SHP77 (cell line): Measurements from ENCODE around the gene CRYGD.
A peak's percentile ranks its signal among the peaks of the same experiment; 100 is the strongest.
"Not testable (repeated sequence)": the region's sequence is repeated elsewhere in the genome, so short reads cannot be mapped to it uniquely, and the experiment has no call there.

Experiments
- DNase-seq, 2 experiments: peaks; one replicate each; lab custom pipeline; 2025; lab: John Stamatoyannopoulos, UW

Gene CRYGD

DNA sequence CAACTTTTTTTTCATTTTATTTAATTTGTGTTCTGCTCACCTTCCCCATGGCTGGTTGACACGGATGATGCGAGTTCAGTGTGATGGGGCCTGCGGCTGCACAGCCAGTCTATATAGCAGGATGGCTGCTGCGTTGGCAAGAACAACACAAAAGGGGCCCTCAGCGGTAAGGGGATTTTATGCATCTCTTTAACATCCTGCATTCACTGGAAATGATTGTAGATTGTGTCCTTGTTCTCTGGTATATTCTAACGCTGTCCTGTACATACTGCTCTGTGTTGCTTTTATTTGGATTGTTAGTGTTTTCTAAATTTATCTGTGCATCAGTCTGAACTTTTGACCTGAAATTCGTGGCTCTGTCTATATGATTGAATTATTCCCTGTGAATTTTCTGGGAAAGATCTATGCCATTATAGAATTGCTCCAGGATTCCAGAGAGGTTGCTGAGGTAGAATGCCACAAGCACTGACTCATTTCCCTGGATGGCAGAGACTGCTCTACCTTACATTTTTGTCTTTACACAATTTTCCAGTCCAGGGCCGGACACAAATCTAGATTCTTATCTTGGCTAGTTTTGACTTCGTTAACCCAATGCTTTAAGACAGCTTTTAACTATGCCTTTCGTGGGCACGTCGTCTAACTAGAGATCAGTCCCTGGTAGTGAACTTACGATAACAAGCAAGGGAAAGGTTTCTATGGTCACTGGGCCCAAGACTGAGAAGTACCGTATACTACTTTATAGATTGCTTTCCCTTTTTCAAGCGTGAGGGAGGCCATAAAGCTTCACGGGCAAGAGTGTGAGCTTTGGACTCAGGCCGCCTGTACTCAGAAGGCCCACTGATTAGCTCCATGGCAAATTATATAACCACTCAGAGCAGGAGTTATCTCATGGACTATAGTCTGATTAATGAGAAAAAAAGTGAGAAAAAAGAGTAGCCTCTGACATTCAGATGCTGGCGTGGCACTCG is 5.7 kb upstream of the CRYGD start, which contains the start of gene CRYGC:
CRYGC (minus strand) TSS at position 85 of the 968 bp plus-strand sequence; CDS start at position 49, 36 bp downstream.
- no peak for DNase-seq

GRCh38 chr2:208128136-208128535 is 3.8 kb upstream of the CRYGD start:
- no peak for DNase-seq

DNA sequence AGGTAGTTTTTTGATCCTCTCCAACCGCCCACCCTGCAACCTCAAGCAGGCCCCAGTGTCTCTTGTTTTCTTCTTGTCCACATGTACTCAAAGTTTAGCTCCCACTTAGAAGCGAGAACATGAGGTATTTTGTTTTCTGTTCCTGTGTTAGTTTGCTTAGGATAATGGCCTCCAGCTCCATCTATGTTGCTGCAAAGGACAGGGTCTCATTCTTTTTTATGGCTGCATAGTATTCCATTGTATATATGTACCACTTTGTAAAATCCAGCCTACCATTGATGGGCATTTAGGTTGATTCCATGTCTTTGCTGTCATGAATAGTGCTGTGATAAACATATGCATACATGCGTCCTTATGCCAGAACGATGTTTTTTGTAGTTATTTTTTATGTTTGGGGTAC is 2.8 kb upstream of the CRYGD start:
- no peak for DNase-seq

- DNase-seq, result no peak
Measured at GRCh38 chr2:208125251-208125650, 927 bp upstream of the CRYGD start.

- DNase-seq, result no peak
Measured at GRCh38 chr2:208122248-208122647, 2.1 kb downstream of the CRYGD start.

DNA sequence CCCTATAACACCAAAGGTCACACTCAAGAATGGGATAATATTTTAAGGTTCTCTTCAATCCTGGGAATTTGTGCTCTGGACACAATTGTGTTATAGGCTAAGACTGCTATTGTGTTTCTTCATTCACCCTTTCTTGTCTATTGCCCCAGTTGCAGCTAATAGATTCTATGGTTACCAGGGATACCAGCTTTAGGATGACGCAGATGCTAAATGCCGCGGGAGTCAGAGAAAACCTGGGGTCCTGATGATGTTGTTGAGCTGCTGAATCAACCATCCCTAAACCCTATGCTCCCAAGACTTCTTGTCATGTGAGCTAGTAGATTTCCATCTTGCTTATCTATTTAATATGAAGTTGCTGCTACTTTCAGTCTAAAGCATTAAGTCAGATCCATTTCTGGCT is 5.4 kb downstream of the CRYGD start:
- no peak for DNase-seq

- not testable (repeated sequence) for DNase-seq
Measured at GRCh38 chr2:208117390-208117789, 6.9 kb downstream of the CRYGD start.

- DNase-seq, result no peak
Measured at GRCh38 chr2:208112969-208113368, 11.4 kb downstream of the CRYGD start.

DNA sequence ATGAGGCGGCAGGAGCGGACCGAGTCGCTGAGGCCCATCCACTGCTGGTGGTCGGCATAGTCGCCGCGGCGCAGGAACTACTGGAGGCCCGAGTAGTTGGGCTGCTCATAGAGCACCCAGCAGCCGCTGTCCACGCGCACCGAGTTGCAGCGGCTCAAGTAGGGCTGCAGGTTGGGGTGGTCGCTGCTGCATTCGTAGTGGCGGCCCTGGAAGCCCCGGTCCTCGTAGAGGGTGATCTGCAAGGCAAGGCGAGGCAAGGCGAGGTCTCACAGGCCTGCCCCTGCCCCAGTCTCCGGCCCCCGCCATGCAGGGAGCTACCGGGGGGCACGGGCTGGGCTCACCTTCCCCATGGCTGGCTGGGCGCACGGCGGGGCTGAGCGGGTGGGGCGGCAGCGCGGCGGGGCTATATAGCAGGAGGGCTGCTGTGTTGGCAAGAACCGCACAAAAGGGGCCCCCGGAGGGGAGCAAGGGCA is 12.0 kb downstream of the CRYGD start:
- not testable (repeated sequence) for DNase-seq

DNA sequence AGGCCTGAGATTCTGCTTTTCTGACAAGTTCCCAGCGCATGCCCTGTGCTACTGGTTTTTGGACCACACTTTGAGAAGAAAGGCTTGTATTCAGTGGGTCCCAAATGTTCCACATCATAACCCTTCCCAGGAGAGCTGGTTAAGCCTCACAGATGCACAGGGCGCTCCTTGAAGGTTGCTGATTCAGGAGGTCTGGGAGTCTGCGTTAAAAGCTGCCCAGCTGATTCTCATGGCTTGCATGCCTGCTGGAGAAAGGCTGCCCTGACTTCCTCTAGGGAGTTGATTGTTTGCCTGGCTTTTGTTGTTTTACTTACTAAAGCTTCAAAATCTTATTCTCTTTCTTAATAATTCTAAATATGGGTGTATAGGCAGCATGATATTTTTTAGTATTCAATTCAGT is 20.7 kb downstream of the CRYGD start:
- no peak for DNase-seq

- DNase-seq, result peak in 1 of 2 experiments; percentile 5
Measured at GRCh38 chr2:208101716-208102631, 22.4 kb downstream of the CRYGD start.

GRCh38 chr2:208099682-208100470 is 24.4 kb downstream of the CRYGD start:
- DNase-seq, result no peak

DNA sequence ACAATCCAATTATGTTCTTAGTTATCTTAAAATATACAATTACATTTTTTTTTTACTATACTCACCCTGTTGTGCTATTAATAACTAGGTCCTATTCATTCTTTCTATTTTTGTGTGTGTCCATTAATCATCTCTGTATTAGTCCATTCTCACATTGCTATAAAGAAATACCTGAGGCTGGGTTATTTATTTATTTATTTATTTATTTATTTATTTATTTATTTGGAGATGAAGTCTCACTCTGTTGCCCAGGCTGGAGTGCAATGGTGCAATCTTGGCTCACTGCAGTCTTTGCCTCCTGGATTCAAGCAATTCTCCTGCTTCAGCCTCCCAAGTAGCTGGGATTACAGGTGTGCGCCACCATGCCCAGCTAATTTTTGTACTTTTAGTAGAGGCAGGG is 25.6 kb downstream of the CRYGD start:
- DNase-seq, result not testable (repeated sequence)

DNA sequence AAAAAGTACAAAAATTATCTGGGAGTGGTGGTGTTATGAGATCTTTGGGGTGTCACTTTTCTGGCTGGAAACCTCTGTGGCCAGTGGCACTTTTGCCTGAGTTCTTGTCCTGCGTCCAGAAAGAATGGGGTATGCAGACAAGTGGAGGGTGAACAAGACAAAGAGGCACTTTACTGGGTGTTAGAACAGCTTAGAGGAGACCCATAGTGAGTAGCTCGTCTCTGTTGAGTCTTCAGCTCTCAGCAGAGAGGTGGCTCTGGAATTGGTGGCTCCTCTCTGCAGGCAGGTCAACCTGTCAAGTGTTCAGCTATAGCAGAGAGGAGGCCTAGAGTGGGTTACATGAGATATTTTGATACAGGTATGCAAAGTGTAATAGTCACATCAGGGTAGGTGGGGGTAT is 26.1 kb downstream of the CRYGD start:
- DNase-seq, result no peak

DNA sequence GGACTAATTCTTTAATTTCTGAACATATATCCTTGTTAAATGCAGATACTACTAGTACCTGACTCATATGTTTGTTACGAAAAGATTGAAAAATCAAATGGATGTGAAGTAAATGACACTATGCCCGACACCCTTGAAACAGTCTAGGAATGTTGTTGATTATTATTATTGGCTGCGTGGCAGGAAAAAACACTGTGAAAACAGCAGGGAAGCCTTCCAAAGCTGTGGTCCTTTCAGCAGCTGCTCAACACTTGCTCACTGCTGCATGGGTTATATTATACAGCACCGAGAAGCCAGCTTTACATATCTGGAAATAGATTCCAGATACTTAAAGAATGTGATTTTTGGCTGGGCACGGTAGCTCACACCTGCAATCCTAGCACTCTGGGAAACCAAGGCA is 26.5 kb downstream of the CRYGD start:
- DNase-seq, result no peak

DNA sequence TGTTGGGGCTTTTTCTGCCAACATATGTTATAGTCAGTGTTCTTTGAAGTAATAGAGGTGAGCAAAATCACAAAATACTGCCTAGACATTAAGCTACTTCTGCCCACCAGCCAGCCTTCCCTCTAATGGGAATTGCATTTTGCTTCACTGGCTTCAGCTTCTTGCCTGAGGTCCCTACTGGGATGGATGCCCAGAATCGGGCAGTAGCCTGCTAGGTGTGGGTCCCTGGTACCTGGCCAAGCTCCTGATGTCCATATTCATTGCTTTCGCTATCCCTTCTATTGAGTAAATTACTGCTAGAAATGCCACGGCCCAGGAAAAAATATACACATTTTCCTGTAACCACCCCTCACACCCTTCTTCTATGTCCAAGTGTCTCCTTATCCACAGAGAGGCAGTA is 27.0 kb downstream of the CRYGD start:
- DNase-seq, result no peak

DNA sequence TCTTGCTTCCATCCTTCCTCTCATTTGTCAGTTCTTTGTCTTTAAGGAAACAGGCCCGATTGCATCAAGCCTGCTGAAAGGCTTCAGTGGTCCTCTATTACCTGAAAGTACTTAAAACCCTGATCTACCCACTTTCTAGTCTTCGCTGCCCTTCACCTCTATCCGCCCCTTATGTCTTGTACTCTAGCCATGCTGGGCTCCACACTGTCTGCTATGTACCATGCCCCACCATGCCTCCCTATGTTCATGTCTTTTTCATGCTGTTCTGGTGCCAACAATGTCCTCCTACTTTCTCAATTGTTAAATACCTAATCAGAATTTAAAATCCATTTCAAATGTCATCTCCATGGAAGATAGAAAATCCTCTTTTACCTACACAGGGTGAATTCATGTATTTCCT is 28.2 kb downstream of the CRYGD start:
- no peak for DNase-seq

- no peak for DNase-seq
Measured at GRCh38 chr2:208093128-208093527, 31.2 kb downstream of the CRYGD start.

DNA sequence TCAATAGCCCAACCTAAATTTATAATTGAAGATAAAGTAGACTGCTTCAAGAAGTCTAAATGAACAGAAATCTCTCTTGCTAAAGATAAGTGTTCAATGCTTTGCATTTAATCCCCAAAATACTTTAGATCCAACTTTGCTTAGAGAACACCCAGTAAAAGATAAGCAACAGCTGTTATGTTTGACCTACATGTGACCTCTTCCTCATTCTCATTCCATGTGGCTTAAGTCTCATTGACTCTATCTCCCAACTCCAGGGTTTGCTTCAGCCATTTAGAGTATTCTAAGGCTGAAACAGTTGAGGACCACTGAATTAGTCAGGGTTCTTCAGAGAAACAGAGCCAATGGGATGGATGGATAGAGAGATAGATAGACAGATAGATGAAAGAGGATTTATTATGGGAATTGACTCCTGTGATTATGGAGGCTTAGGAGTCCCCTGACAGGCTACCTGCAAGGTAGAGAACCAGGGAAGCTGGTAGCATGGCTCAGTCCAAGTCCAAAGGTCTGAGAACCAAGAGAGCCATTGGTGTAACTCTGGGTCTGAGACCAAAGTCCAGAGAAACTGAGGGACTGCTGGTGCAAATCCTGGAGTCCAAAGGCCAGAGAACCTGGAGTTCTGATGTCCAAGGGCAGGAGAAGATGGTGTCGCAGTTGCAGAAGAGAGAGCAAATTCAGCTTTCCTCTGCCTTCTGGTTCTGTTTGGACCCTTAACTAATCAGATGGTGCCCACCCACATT is 32.1 kb downstream of the CRYGD start:
- no peak for DNase-seq

GRCh38 chr2:208090420-208090819 is 33.9 kb downstream of the CRYGD start:
- no peak for DNase-seq

GRCh38 chr2:208086029-208086428 is 38.3 kb downstream of the CRYGD start:
- no peak for DNase-seq
